HG02938 (cell line): ENCODE data around the gene ARRB1.
"Not testable (repeated sequence)": the region's sequence is repeated elsewhere in the genome, so short reads cannot be mapped to it uniquely, and the experiment has no call there.

ENCODE experiments used
- ATAC-seq: cut with Tn5 transposase; IDR thresholded peaks from one replicate; pipeline ENCODE4 v1.9.1; 2021; ENCODE audit warnings: mild to moderate bottlenecking, moderate library complexity; ENCODE audit not compliant: unreplicated experiment

ARRB1 gene

DNA sequence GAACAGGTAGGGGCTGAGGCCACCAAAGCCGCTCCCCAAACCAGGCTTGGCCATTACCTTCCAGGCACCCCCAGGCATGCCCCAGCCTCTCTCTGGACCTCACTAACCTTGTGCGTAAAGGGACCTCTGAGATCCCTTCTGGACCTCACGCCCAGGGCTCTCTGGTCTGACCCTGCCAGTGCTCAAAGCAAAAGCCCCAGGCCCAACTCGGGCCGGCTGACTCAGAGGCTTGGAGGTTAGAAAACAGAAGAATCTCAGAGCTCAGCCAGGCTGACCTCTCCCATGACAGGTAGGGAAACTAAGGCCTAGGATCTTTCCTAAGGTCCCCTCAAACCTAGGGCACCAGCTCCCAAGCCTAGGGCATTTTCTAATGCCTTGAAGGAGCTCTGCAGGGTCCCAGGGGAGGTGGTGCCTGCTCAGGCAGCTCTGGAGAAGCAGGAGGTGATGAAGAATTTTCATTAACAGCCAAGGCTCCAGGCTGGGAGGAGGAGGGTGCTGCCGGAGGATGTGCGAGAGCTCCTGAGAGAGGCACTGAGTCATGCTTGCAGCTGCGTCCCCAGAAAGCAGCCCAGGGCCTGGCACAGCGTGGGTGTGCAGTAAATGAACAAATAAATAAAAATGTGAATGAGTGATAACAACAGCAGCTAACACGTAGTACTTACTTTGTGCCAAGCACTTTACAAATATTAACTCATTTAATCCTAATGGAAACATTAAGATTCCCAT is 25.6 kb downstream of the ARRB1 start:
- no peak for ATAC-seq

DNA sequence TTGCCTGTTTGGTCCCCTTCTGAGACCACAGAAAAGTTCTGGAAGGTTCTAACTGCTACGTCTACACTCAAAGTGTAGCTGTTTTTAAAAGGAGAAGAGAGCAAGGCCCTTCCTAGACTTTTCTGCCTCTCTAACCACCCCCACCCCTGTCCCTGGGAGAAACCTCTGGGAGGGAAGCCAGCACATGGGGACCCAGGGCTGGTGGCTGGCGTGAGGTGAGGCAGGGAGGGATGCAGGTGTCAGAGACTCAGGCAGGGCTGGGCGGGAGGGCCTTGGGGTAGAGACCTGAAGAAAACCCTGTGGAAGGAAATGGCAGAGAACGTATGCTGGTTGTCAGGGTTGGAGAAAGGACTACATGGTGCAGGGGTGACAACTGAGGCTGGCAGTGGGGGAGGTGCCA is 26.7 kb downstream of the ARRB1 start:
- no peak for ATAC-seq

GRCh38 chr11:75324189-75324588 is 27.3 kb downstream of the ARRB1 start:
- no peak for ATAC-seq

DNA sequence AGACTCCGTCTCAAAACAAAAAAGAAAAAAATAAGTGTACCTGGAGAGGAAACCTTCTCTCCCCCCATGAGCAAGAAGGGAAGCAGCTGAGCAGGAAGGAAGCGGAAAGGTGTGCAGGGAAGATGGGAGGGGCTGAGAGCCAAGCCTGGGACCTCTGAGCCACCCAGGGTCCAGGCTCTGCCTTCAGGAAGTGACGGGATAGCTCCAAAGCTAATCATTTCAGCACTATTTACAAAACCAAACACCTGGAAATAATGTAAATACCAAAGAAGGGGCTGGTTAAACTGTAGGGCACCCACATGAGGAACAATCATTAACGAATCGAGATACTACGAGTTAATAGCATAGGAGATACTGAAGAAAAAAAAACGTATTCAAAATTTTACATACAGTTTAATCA is 27.9 kb downstream of the ARRB1 start:
- no peak for ATAC-seq

DNA sequence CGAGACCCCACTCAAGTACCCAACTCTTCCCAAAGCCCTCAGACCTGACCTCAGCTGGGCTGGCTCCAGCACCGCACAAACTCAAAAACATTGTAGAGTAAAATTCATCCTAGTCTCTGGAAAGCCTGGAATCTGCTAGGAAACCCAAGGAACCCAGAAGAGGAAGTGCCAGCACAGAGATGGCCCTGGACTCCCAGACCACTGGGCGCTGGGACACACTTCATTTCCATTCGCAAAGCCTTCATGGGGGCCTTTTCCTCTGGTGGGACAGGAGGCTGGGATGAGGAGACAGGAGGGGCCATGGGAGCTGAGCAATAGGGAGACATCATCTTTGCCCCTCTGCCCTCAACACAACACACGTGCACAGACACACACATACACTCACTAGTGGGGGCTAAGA is 30.8 kb downstream of the ARRB1 start:
- no peak for ATAC-seq

- ATAC-seq: no peak
Measured at GRCh38 chr11:75320046-75320618, 31.3 kb downstream of the ARRB1 start.

DNA sequence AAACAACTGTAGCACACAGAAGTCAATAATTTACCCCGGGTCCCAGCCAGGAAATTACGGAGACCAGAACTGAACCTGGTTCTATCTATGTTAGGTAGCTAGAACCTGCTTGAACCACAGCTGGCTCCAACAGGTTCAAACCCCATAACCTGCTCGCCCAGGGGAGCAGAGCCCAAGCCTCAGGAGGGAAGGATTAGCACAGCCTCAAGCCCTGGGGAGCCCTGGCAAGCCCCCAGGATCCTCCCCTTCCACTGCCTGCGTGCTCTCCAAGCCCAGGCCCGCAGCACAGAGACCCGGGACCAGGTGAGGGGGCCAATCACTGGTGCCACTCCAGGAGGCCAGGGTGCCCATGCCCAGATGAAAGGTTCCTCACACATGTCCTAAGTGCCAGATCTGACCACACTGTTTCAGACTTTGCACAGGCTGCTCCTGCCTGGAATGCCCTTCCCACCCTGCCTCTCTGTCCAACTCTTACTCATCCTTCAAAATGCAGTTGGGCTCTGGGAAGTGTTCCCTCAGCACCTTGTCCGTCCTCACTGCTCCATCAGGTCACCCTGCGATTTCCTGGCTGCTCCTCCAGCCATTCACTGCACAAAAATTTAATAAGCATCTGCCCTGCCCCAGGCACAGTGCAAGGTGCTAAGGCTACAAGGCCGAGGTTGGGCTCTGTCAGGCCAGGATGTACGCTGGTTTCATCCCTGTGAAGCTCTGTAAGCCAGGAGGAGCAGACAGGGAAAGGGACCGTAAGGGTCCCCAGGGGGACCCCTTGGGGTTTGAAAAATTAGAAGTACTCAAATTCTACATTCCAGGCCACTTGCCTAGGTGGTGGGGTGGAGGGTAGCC is 32.2 kb downstream of the ARRB1 start:
- no peak for ATAC-seq

- ATAC-seq: no peak
Measured at GRCh38 chr11:75317446-75318122, 33.9 kb downstream of the ARRB1 start.

DNA sequence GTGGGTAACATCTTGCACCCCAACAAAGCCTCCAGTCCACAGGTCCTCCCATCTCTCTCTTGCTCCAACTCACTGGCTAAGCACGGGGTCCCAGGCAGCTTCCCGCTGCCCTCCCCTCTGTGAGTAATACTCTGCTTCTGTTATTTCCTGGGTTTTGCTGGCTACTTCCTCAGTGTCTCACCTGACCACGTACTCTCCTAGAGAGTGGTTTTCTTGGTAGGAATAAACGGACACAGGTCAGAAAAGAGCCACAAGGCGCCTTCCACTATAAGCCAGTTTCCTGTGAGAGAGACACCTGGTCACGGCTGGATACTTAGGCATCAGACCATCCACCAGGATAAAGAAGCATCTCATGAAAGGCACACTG is 36.0 kb downstream of the ARRB1 start:
- ATAC-seq: no peak

DNA sequence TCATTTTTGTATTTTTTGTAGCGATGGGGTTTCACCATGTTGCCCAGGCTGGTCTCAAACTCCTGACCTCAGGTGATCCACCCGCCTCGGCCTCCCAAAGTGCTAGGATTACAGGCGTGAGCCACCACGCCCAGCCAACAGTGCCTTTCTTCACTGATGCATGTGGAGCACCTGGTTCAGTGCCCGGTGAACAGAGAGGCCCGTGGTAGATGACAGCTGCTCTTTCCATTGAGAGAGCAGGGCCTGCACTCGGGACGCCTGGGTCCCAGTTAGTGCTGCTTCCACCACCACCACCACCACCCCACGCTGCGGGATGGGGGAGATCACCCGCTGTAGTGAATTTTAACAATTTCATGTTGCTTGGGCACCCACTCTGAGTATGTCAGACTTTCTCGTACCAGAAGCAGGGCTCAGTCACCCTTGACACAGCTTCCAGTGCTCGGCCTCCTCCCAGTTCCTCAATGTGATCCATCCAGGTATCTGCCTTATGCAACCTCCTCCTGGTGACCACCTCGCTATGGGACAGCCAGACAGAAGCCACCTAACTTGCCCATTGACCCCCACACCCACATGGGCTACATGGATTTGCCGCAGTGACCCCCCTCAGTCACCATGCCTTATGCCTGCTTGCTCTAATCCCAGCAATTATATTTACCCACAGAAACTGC is 36.6 kb downstream of the ARRB1 start:
- no peak for ATAC-seq

- no peak for ATAC-seq
Measured at GRCh38 chr11:75313513-75314272, 37.8 kb downstream of the ARRB1 start.

- no peak for ATAC-seq
Measured at GRCh38 chr11:75312346-75312745, 39.1 kb downstream of the ARRB1 start.

DNA sequence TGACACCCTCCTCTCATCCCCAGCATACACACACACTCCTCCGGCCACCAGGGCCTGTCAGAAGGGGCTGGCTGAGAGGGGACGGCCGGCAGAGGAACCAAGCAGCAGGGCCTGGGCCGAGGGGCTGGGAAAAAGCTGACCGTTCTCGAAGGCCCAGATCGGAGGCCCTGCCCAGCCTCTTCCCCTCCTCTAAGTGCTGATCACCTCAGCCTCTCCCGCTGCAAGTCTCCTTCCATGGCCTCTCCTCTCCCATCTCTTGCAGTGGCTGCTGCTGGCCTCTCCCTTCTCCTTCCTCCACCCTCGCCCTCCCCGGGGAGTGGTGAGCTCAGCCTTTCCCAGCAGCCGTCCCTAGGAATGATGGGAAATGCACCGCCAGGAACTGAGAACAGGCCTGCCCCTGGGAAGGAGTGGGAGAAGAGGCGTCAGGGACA is 39.6 kb downstream of the ARRB1 start:
- no peak for ATAC-seq

GRCh38 chr11:75308986-75309385 is 42.5 kb downstream of the ARRB1 start:
- ATAC-seq: no peak

GRCh38 chr11:75308116-75308515 is 43.3 kb downstream of the ARRB1 start:
- no peak for ATAC-seq

DNA sequence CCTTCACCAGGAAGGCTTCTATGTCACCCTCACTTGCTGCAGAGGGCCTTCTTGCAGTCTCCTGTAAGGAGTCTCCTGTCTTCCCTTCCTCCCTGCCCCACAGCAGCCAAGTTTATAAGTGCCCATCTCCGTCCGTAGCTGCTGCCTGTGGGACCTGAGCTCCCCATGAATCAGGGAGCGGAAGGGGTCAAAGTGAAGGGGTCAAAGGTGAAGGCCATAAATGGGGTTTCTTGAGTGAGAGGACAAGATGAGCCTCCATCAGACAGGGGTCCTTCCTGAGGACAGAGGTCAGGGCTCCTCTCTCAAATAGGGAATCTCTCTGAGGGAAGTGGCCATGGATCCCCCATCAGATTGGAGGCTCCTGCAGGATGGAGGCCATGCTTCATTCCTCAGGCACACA is 44.4 kb downstream of the ARRB1 start:
- ATAC-seq: no peak

- ATAC-seq: no peak
Measured at GRCh38 chr11:75306529-75306928, 44.9 kb downstream of the ARRB1 start.

DNA sequence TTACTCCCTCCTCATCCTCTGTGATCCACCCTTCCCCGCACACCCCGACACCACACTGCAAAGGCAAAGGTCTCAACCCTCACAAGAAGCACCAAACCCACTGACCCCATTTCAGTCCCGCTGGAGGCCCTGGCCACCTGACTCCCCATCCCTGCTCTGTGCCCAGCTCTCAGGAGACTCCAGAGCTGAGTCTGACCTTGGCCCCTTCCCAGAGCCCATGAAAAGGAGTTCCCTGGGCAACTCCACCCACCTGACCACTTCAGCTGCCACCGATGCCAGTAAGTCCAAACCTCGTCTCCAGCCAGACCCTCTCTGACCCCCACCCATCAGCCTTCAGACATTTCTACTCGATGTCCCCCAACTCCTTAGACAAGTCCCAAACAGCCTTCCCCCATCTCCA is 45.5 kb downstream of the ARRB1 start:
- ATAC-seq: no peak

GRCh38 chr11:75305452-75305851 is 46.0 kb downstream of the ARRB1 start:
- ATAC-seq: no peak

- not testable (repeated sequence) for ATAC-seq
Measured at GRCh38 chr11:75304941-75305340, 46.5 kb downstream of the ARRB1 start.
